ENCODE results near the gene FUT1. TPM values are rescaled to one million over a fixed set of nuclear protein-coding genes. Genes with fewer than 3 reads are reported as not detected.

Gene FUT1
- total and polyA plus RNA-seq, 10 of the 15 experiments (the other 5 are each of a cell fraction or from before 2014, with no cell fraction given), result 0.01 TPM; not detected in 9

GRCh38 chr19:48702701-48703100 lies 49.7 kb downstream of the FUT1 start:
- POLR2A ChIA-PET, result no interaction called here
- Histone ChIP-seq H3K4me2 (ENCODE audit: control insufficient read depth, insufficient read depth) (no peak overlapping the region), H3K9me3 (replicated peaks; ENCODE audit: control insufficient read depth, insufficient read depth, low read length) (no peaks in the 10 kb centered on the region), H3K4me1 (ENCODE audit: control insufficient read depth, insufficient read depth, low read length) (no peaks in the 10 kb centered on the region; the same call in 1 of the 2 replicates), H3K27ac (ENCODE audit: control insufficient read depth, insufficient read depth) (no peak overlapping the region), H3K9ac (ENCODE audit: control insufficient read depth, insufficient read depth, low read length) (no peak overlapping the region), H3K4me3 (no peak overlapping the region), H2AFZ (ENCODE audit: control insufficient read depth, low read depth, low read length) (no peak overlapping the region), H3K27me3 (replicated peaks in 1 of 2; ENCODE audit: control insufficient read depth in 2 of 2, insufficient read depth in 2 of 2, low read length in 1 of 2) (no peaks in the 10 kb centered on the region), H3K79me2 (ENCODE audit: control insufficient read depth, insufficient read depth, low read length) (no peaks in the 10 kb centered on the region), H3K36me3 (ENCODE audit: control insufficient read depth in 2 of 2, insufficient read depth in 2 of 2, low read length in 1 of 2) (no peaks in the 10 kb centered on the region), H4K20me1 (ENCODE audit: control insufficient read depth, insufficient read depth) (no peaks in the 10 kb centered on the region)
- RAD21 ChIA-PET (ENCODE audit: unreplicated experiment), result no interaction called here
- in situ Hi-C loops (cut with MboI), result no loop called here
- CTCF ChIA-PET, result no interaction called here
- WGBS (ENCODE audit: insufficient coverage, insufficient replicate concordance, low lambda C conversion rate, missing lambda C conversion rate), result 79% methylated on average over 13 of the region's 13 CpGs
- TF ChIP-seq POU2F2 (IDR thresholded peaks at IDR 0.05; ENCODE audit: borderline replicate concordance, low read depth, low read length), result no peak
- no peak for TF ChIP-seq RELA (IDR thresholded peaks at IDR 0.05; ENCODE audit: borderline replicate concordance, partially characterized antibody)
- no peak for TF ChIP-seq RUNX3 (IDR thresholded peaks at IDR 0.05; ENCODE audit: low read length)
- TF ChIP-seq EZH2 (IDR thresholded peaks at IDR 0.05; ENCODE audit: borderline replicate concordance, control insufficient read depth, low read depth, low read length), result no peak
- no peak for TF ChIP-seq MEF2B (IDR thresholded peaks at IDR 0.05; ENCODE audit: partially characterized antibody, poor library complexity, severe bottlenecking)
- no peak for FAIRE-seq
- SMC1A ChIA-PET (ENCODE audit: uncharacterized antibody, unreplicated experiment), result no interaction called here
- BruUV-seq (replicated peaks), result no TSS peak
- ATAC-seq, result no peak
- intact Hi-C loops (cut with micrococcal nuclease; ENCODE audit: unreplicated experiment), result no loop called here
- DNase-seq (ENCODE audit: low read depth, low spot score), result no peak

GRCh38 chr19:48698046-48698445 lies 54.4 kb downstream of the FUT1 start:
- FAIRE-seq, result no peak
- no TSS peak for BruUV-seq (replicated peaks)
- no peaks in the 10 kb centered on the region for H4K20me1 ChIP-seq (ENCODE audit: control insufficient read depth, insufficient read depth)
- ChIA-PET RAD21 (ENCODE audit: unreplicated experiment) (no interaction called here), SMC1A (ENCODE audit: uncharacterized antibody, unreplicated experiment) (no interaction called here), CTCF (interaction anchor here (0.7 to 0.8 kb wide), 2 partner anchors 14 to 268 kb away, joined by 3 to 4 read pairs; no protein-coding TSS in a partner anchor), POLR2A (no interaction called here)
- H2AFZ ChIP-seq (ENCODE audit: control insufficient read depth, low read depth, low read length), result no peak overlapping the region
- in situ Hi-C loops (cut with MboI), result no loop called here
- no peak overlapping the region for H3K4me2 ChIP-seq (ENCODE audit: control insufficient read depth, insufficient read depth)
- H3K79me2 ChIP-seq (ENCODE audit: control insufficient read depth, insufficient read depth, low read length), result no peaks in the 10 kb centered on the region
- WGBS (ENCODE audit: insufficient coverage, insufficient replicate concordance, low lambda C conversion rate, missing lambda C conversion rate), result 61% methylated on average over 4 of the region's 4 CpGs
- H3K9me3 ChIP-seq (replicated peaks; ENCODE audit: control insufficient read depth, insufficient read depth, low read length), result no peaks in the 10 kb centered on the region
- intact Hi-C loops (cut with micrococcal nuclease; ENCODE audit: unreplicated experiment), result no loop called here
- no peaks in the 10 kb centered on the region; the same call in 1 of the 2 replicates for H3K4me1 ChIP-seq (ENCODE audit: control insufficient read depth, insufficient read depth, low read length)
- H3K36me3 ChIP-seq (ENCODE audit: control insufficient read depth in 2 of 2, insufficient read depth in 2 of 2, low read length in 1 of 2), result no peaks in the 10 kb centered on the region
- H3K9ac ChIP-seq (ENCODE audit: control insufficient read depth, insufficient read depth, low read length), result no peak overlapping the region
- H3K27me3 ChIP-seq (replicated peaks in 1 of 2; ENCODE audit: control insufficient read depth in 2 of 2, insufficient read depth in 2 of 2, low read length in 1 of 2), result peaks cover 0 to 2% of the 10 kb centered on the region in 2 experiments; a peak in 3 of 4 replicates
- ATAC-seq, result no peak
- no peak overlapping the region for H3K4me3 ChIP-seq
- DNase-seq (ENCODE audit: low read depth, low spot score), result no peak
- H3K27ac ChIP-seq (ENCODE audit: control insufficient read depth, insufficient read depth), result no peak overlapping the region
- TF ChIP-seq SMC3 (IDR thresholded peaks at IDR 0.05; ENCODE audit: borderline replicate concordance, low read length) (no peak), HDAC6 (IDR thresholded peaks at IDR 0.05; ENCODE audit: unreplicated experiment) (no peak), HCFC1 (IDR thresholded peaks at IDR 0.05; ENCODE audit: low read length) (no peak), MLLT1 (IDR thresholded peaks at IDR 0.05) (no peak), JUND (IDR thresholded peaks at IDR 0.05; ENCODE audit: low read depth, low read length) (no peak), CUX1 (IDR thresholded peaks at IDR 0.05; ENCODE audit: insufficient replicate concordance, low read depth, low read length) (no peak), EGR1 (IDR thresholded peaks at IDR 0.05; ENCODE audit: borderline replicate concordance in 1 of 2, low read depth in 2 of 2, low read length in 2 of 2) (no peak)

Data from GM12878 (cell line).